HepG2 (cell line): Measurements from ENCODE around the gene PATL2. TPM values are rescaled to one million over a fixed set of nuclear protein-coding genes. Genes with fewer than 3 reads are reported as not detected.

ENCODE experiments used
- ATF6 ChIP-seq: sonication (generic); formaldehyde crosslinking; conservative IDR thresholded peaks from 2 replicates; pipeline ENCODE4 v1.4.0; 2020; ENCODE audit warnings: missing genetic modification reagents
- CREBL2 ChIP-seq: sonication (generic); formaldehyde crosslinking; IDR thresholded peaks from 2 replicates; pipeline ENCODE4 v1.8.1; 2023; ENCODE audit warnings: missing genetic modification reagents, mild to moderate bottlenecking, borderline replicate concordance
- FIP1L1 ChIP-seq: fragments of 200-400 bp; formaldehyde crosslinking; IDR thresholded peaks from 2 replicates; pipeline ENCODE4 v1.6.1; 2018; ENCODE audit warnings: low read depth, mild to moderate bottlenecking, low read length, moderate library complexity, borderline replicate concordance; ENCODE audit not compliant: insufficient read depth
- HOXA3 ChIP-seq: sonication (generic); formaldehyde crosslinking; IDR thresholded peaks from 2 replicates; pipeline ENCODE4 v1.5.0; 2020; ENCODE audit warnings: missing genetic modification reagents
- HOXA5 ChIP-seq: sonication (generic); formaldehyde crosslinking; IDR thresholded peaks from 2 replicates; pipeline ENCODE4 v1.4.0; 2020; ENCODE audit warnings: missing genetic modification reagents
- IKZF1 ChIP-seq: fragments of 450-650 bp; IDR thresholded peaks from 2 replicates; pipeline ENCODE4 v1.7.1; 2016
- KDM1A ChIP-seq: IDR thresholded peaks from 2 replicates; pipeline ENCODE4 v1.6.1; 2016; ENCODE audit warnings: missing compliant biosample characterization
- KLF15 ChIP-seq: sonication (generic); formaldehyde crosslinking; IDR thresholded peaks from 2 replicates; pipeline ENCODE4 v1.8.1; 2023; ENCODE audit warnings: borderline replicate concordance, mild to moderate bottlenecking, inconsistent platforms, missing genetic modification reagents, mixed read lengths
- MIXL1 ChIP-seq: IDR thresholded peaks from 2 replicates; pipeline ENCODE4 v1.6.1; 2016
- NR2F6 ChIP-seq, 2 experiments: IDR thresholded peaks; 2 replicates each; pipeline ENCODE4 v1.6.1; 2016; ENCODE audit warnings: antibody characterized with exemption in 1 of 2, mild to moderate bottlenecking in 1 of 2
- RARA ChIP-seq: IDR thresholded peaks from 2 replicates; pipeline ENCODE4 v1.6.1; 2016; ENCODE audit warnings: missing genetic modification reagents, missing compliant biosample characterization
- SAP130 ChIP-seq: IDR thresholded peaks from 2 replicates; pipeline ENCODE4 v1.6.1; 2016; ENCODE audit warnings: low read depth
- SCMH1 ChIP-seq: sonication (generic); formaldehyde crosslinking; IDR thresholded peaks from 2 replicates; pipeline ENCODE4 v1.9.0; 2021; ENCODE audit warnings: missing genetic modification reagents, mild to moderate bottlenecking, borderline replicate concordance
- YEATS2 ChIP-seq: sonication (generic); formaldehyde crosslinking; IDR thresholded peaks from 2 replicates; pipeline ENCODE4 v1.4.0; 2020; ENCODE audit warnings: missing genetic modification reagents, borderline replicate concordance
- ZNF205 ChIP-seq: IDR thresholded peaks from 2 replicates; pipeline ENCODE4 v1.6.1; 2018; ENCODE audit warnings: missing biosample characterization, missing genetic modification reagents
- ZNF207 ChIP-seq: fragments of 450-650 bp; IDR thresholded peaks from 2 replicates; pipeline ENCODE4 v1.6.1; 2016; ENCODE audit warnings: antibody characterized with exemption, borderline replicate concordance
- ZNF639 ChIP-seq: conservative IDR thresholded peaks from 2 replicates; pipeline ENCODE4 v1.6.1; 2018; ENCODE audit warnings: missing genetic modification reagents
- ZNF747 ChIP-seq: sonication (generic); formaldehyde crosslinking; IDR thresholded peaks from 2 replicates; pipeline ENCODE4 v1.8.1; 2023; ENCODE audit warnings: missing genetic modification reagents, mild to moderate bottlenecking, borderline replicate concordance
- ZNF768 ChIP-seq: sonication (generic); formaldehyde crosslinking; IDR thresholded peaks from 2 replicates; pipeline ENCODE4 v1.4.0; 2020; ENCODE audit warnings: missing genetic modification reagents
- ZNF883 ChIP-seq: sonication (generic); formaldehyde crosslinking; IDR thresholded peaks from 2 replicates; pipeline ENCODE4 v1.5.1; 2020; ENCODE audit warnings: mild to moderate bottlenecking, missing genetic modification reagents; ENCODE audit errors: not compliant biosample characterization
- ZSCAN12 ChIP-seq: sonication (generic); formaldehyde crosslinking; IDR thresholded peaks from 2 replicates; pipeline ENCODE4 v1.9.0; 2021; ENCODE audit warnings: mild to moderate bottlenecking, missing genetic modification reagents
- ZSCAN29 ChIP-seq: sonication (generic); formaldehyde crosslinking; conservative IDR thresholded peaks from 2 replicates; pipeline ENCODE4 v1.4.0; 2020; ENCODE audit warnings: mild to moderate bottlenecking, missing genetic modification reagents
- ZXDC ChIP-seq: sonication (generic); formaldehyde crosslinking; IDR thresholded peaks from 2 replicates; pipeline ENCODE4 v1.5.0; 2020; ENCODE audit warnings: mild to moderate bottlenecking, missing genetic modification reagents
- polyA plus RNA-seq, 8 experiments: library from polyadenylated mRNA; depleted of rRNA in 3 of 8; stranded (reverse) in 7 of 8; unstranded in 1 of 8; fragments of >200 nt; fragmentation: Illumina TruSeq in 4 of 8; extraction: Trizol in 4 of 8; gene quantifications; 2 replicates each; pipeline versions ENCODE4 v1.2.1 to v1.2.3, GENCODE V29; 2011 to 2016; ENCODE audit warnings: low read depth in 4 of 8, missing spikeins in 1 of 8, mixed read lengths in 1 of 8; ENCODE audit not compliant: insufficient read depth in 1 of 8
- total RNA-seq, 5 experiments: library from RNA; depleted of rRNA; stranded (reverse); fragments of >200 nt; fragmentation: Illumina TruSeq; extraction: Trizol; gene quantifications; 2 replicates each; pipeline ENCODE4 v1.2.3, GENCODE V29; 2016; ENCODE audit warnings: low read depth in 1 of 5

The PATL2 gene
- total and polyA plus RNA-seq, 2 of the 13 experiments (the other 11 are each of a cell fraction or from before 2014, with no cell fraction given): 0.15 to 0.53 TPM

- no peak for TF ChIP-seq ATF6 (CRISPR knock-in tag)
- TF ChIP-seq ZNF768 (CRISPR knock-in tag): peak; percentile 68; the same call in 1 of the 2 replicates
- no peak for TF ChIP-seq ZNF205 (CRISPR knock-in tag)
- TF ChIP-seq ZNF639: no peak
- TF ChIP-seq ZNF207: no peak
- no peak for TF ChIP-seq FIP1L1
- peak; percentile 48; the same call in 1 of the 2 replicates for TF ChIP-seq RARA
- TF ChIP-seq YEATS2 (CRISPR knock-in tag): peak; percentile 66
- no peak for TF ChIP-seq NR2F6 (IDR thresholded peaks at IDR 0.05)
- peak; percentile 76 for TF ChIP-seq NR2F6 (CRISPR knock-in tag; IDR thresholded peaks at IDR 0.05)
- no peak for TF ChIP-seq SCMH1 (CRISPR knock-in tag)
- no peak for TF ChIP-seq ZNF883 (CRISPR knock-in tag)
- peak; percentile 61; the same call in 1 of the 2 replicates for TF ChIP-seq ZNF747 (CRISPR knock-in tag)
- no peak for TF ChIP-seq KDM1A (CRISPR knock-in tag)
- 0 out of 2 replicates have a peak, but pooled peaks have one; percentile 70 for TF ChIP-seq ZSCAN12 (CRISPR knock-in tag)
- TF ChIP-seq CREBL2 (CRISPR knock-in tag): no peak
- 0 out of 2 replicates have a peak, but pooled peaks have one; percentile 27 for TF ChIP-seq HOXA5
- TF ChIP-seq SAP130: peak; percentile 85
- no peak for TF ChIP-seq ZSCAN29
- TF ChIP-seq MIXL1: no peak; the same call in 1 of the 2 replicates
- no peak for TF ChIP-seq IKZF1
- TF ChIP-seq HOXA3: peak; percentile 47; the same call in 1 of the 2 replicates
- TF ChIP-seq ZXDC: no peak
- no peak for TF ChIP-seq KLF15 (CRISPR knock-in tag)
These were observed 17.7 kb upstream of the PATL2 start (continued) for GRCh38 chr15:44728576-44729407.
